ENCODE results near the gene S100B.
"Not testable (repeated sequence)": the region's sequence is repeated elsewhere in the genome, so short reads cannot be mapped to it uniquely, and the experiment has no call there.

S100B gene

DNA sequence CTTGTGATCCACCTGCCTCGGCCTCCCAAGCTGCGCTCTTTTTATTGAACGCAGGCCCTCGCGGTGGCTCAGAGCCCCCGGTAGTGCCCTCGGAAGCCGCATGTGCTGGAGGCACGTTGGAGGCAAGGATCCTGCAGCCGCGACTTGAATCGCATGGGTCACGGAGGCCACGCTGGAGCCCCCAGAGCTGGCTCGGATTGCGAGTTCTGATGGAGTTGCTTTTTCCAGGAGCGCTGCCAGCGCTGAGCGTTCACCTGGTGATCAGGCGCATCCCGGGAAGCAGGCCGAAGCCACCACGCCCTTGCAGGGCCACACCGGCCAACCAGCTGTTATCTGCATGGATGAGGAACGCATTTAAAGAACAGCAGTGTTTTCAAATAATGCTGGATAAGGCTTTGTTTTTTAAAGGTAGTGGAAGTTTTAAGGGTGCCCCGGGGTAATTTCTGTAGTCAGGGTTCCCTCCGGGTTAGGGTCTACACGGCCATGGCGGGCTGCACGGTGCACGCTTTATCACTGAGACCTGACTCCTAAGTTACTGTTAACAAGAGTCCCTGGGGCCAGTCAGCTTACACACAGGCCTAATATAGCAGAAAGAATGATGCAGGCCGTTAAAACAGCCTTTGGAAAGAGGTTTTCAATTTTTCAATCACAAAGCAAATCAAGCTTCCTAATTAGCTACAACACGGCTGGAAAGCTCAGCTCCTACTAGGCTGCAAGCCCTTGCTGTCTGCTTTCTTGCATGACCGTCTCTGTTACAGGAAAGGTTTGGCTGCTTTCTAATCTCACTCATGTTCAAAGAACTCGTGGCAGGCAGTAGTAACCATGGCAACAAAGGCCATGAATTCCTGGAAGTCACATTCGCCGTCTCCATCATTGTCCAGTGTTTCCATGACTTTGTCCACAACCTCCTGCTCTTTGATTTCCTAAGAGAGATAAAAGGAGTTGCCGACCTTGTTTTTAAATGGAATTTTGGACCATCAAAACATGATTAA lies 6.0 kb downstream of the S100B start:
- DNase-seq, result no peak

GRCh38 chr21:46597896-46598343 lies 7.0 kb downstream of the S100B start:
- no peak for DNase-seq

DNA sequence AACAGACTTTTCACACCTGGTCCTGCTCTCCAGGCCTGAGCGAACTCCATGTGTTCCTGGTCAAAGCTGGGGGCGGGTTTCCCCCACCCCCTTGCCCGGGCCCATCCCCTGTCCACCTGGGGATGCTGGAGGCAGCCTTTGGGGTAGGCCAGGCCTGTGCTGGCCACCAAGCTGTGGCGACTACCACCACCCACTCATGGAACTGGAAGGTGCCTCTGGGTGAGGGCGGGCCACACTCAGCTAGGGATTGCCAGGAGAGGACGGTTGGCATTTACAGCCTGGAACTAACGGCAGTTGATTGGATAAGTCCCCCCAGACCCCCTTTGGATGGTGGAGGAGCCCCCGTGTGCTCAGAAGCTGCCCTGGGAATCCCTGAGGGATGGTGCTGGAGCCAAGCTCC lies 7.9 kb downstream of the S100B start:
- no peak for DNase-seq

DNA sequence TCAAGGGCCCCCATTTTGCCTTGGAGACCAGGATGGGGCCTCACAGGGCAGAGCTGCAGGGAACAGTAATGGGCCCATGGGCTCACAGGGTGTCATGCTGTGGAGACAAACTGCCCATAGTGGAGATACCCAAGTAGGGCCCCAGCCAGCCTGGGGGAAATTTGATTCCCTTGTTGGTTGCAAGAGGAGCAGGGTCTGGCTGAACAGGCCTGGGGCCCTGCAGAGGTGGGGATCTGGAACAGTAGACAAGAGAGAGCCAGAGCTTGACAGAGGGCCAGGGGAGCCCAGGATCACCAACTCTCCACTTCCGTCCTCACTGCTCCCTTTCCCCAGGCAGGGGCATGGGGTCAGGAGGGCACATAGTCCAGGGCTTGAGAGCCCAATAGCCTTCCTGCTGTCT lies 8.7 kb downstream of the S100B start:
- no peak for DNase-seq

DNA sequence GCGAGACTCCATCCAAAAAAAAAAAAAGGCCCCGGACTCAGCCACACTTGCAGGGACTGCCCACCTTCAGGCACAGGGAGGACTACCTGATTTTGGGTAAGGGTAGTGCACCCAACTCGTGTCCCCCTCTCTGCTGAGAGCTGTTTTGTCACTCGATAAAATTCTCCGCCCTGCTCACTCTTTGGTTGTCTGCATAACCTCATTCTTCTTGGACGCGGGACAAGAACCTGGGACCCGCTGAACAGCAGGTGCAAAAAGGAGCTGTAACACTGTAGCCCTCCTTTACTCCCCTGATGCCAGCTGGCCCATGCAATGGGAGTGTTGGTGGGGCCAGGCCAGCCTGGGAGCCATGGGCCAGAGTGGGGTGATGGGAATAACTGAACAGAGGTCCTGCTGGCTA lies 10.6 kb downstream of the S100B start:
- no peak for DNase-seq

DNA sequence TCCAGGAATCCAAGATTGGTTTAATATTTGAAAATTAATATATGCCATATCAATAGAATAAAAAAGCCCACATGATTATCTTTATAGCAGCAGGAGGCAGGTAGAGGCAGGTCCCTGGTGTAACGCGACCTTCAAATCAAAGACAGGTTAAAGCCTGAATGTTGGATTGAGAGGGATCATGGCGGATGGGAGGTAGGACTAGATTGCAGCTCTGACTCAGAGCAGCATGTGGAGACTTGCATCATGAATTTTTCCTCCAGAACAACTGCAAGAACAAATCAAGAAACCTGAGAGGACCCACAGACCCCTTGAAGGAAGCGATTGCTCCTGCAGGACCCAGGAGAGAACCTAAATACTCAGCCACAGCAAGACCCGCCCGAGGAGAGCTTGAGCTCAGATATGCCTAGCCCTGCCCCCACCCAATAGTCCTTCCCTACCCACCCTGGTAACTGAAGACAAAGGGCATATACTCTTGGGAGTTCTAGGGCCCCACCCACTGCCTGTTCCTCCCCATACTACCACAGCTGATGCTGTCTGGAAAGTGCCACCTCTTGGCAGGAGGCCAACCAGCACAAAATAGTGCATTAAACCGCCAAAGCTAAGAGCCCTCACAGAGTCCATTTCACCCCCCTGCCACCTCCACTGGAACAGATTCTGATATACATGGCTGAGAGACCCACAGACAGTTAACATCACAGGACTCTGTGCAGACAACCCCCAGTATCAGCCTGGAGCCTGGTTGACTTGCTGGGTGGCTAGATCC lies 19.5 kb downstream of the S100B start:
- no peak for DNase-seq

DNA sequence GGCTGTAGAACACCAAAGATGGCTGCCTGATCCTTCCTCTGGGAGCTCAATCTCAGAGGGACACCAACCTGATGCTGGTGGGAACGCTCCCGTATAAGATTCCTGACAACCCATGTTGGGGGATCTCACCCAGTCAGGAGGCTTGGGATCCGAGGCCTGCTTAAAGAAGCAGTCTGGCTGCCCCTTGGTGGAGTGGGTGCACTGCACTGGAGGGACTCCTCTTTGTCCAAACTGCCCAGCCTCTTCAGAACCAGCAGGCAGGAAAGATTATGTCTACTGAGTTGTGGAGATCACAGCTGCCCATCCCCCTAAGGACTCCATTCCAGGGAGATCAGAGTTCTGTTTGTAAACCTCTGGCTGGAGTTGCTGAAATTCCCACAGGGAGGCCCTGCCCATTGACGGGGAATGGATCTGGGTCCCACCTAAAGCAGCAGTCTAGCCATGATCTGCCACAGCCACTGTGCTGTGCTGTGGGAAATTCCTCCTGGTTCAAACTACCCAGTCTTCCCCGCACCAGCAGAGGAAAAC lies 23.0 kb downstream of the S100B start:
- DNase-seq, result no peak

DNA sequence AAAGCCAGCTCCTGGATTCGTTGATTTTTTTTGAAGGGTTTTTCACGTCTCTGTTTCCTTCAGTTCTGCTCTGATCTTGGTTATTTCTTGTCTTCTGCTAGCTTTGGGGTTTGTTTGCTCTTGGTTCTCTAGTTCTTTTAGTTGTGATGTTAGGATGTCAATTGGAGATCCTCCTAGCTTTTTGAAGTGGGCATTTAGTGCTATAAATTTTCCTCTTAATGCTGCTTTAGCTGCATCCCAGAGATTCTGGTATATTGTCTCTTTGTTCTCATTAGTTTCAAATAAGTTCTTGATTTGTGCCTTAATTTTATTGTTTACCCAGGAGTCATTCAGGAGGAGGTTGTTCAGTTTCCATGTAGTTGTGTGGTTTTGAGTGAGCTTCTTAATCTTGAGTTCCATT lies 25.5 kb downstream of the S100B start:
- not testable (repeated sequence) for DNase-seq

DNA sequence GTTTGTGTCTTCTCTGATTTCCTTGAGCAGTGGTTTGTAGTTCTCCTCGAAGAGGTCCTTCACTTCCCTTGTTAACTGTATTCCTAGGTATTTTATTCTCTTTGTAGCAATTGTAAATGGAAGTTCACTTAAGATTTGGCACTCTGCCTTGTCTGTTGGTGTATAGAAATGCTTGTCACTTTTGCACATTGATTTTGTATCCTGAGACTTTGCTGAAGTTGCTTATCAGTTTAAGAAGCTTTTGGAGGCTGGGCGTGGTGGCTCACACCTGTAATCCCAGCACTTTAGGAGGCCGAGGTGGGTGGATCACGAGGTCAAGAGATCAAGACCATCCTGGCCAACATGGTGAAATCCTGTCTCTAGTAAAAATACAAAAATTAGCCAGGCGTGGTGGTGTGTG lies 27.1 kb downstream of the S100B start:
- not testable (repeated sequence) for DNase-seq

GRCh38 chr21:46572850-46573249 lies 32.0 kb downstream of the S100B start:
- no peak for DNase-seq

DNA sequence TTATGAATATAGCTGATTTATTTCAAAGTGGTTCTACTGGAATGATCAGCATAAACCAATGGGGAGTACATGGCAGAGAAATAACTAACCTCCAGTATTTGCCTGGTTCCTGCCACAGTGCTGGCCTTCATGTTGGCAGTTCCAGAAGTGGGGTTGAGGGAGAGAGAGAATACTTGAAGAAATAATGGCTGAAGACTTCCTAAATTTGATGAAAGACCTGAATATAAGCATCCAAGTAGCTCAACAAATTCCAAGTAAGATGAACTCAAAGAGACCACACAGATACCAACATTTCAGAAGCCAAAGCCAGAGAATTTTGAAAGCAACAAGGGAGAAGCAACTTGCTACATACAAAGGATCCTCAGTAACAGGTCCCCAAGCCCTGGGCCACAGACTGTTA lies 34.3 kb downstream of the S100B start:
- DNase-seq, result no peak

GRCh38 chr21:46570119-46570518 lies 34.8 kb downstream of the S100B start:
- no peak for DNase-seq

DNA sequence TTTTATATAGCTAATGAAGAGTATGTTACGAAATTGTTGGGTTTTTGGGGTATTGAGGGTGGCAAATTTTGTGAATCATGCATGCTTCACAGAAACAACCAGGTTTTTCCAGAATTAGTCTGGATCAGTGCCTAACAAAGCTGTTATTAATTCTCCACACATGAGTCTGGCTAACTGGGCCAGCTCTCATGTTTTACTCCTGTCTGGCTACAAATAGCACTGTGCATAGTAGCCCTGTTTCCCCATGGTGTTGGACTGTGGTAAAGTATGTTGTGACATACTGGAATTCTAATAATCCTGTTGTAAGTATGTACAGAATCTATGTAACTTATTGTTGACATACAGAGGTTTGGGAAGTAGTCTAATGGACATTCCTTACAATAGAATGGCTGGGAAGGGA lies 35.8 kb downstream of the S100B start:
- no peak for DNase-seq

GRCh38 chr21:46568562-46568961 lies 36.3 kb downstream of the S100B start:
- no peak for DNase-seq

DNA sequence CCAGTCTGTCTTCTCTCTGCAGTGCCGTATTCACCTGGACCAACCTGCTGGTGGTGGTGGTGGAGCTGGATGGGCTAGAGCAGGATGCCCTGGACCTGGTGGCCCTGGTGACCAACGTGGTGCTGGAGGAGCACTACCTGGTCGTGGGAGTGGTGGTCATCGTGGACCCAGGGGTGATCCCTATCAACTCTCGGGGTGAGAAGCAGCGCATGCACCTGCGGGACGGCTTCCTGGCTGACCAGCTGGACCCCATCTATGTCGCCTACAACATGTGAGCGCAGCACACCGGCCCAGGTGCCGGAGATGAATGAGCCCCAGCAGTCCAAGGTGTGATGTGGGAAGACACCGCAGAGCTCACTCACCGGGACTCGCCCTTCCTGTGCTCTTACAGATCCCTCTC lies 37.5 kb downstream of the S100B start:
- no peak for DNase-seq

DNA sequence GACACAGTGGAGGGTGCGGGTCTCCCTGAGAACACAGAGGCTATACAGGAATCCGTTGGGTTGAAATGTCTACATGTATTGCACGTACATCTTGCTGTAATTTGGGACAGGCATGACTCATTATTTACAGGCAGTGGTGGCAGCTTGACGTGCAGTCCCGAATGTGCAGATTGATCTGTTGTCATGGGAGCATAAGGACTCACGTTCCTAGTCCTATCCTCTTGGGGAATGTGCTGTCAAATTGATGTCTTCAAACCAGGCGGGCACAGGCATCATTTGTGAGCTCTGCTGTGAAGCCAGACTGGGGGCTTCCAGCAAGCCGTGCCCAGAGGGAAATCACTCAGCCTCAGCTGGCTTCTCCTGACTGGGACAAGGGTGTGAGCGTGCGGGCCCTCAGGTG lies 40.5 kb downstream of the S100B start:
- no peak for DNase-seq

- DNase-seq, result no peak
Measured at GRCh38 chr21:46562964-46563607, 41.8 kb downstream of the S100B start.

- DNase-seq, result no peak
Measured at GRCh38 chr21:46562472-46562871, 42.4 kb downstream of the S100B start.

DNA sequence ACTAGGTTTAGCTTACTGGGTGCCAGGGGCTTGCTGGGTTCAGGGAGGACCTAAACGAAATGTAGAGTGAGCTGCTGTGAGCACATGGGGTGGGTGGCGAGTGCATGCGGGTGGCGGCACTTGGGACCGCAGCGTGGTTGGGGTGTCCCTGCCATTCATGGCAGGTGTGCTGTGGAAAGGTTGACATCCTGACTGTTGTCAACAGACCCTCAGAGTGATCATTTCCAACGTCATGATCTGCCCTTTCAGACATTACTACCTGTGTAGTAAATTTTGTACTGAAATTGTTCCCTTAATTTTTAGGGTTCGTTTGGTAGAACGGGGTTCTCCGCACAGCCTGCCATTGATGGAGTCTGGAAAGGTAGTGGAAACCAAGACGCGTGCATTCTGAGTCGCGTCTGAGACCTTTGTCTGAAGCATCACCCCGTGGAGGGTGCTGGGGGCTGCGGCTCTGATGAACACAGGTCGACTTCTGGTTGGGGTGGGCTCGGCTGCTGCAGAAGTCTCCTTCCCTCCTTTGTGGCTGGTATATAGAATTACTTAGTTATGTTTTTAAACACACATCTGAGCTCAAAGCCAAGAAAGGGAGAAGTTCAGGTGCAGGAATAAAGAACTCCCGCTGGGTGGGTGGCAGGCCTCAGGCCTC lies 43.3 kb downstream of the S100B start:
- no peak for DNase-seq

DNA sequence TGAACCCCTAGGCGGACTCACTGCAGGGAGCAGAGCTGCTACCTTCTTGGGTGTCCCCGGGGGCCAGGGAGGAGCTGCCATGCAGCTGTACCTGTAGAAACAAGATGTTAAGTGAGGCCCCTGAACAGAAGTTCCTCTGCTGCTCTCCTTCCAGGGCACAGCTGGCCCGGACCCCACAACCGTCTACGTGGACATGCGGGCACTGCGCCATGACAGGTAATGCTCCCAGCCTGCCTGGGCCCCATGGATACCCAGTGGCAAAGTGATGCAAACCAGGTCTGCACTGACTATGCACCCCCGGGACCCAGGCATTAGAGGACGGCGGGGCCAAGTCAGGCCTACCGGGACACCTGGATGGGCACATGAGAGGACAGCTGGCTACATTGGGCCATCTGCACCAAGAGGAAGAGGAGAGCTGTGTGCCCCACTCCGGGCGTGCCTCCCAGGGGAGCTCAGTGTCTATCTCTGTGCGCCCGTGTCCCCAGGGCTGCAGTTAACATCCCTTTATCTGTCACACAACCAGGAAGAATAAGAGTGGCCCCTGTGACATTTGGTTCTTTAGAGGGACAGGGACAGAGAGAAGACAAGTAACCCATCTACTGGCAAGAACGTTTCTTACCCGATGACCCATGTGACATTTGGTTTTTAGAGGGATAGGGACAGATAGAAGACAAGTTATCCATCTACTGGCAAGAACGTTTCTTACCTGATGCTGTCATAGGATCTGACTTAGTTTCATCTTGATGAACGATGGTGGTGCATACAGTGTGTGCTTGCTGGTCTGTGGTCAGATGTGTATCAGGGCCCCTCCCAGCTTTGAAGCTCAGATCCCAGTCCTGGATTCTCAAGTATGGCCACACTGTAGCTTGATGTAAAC lies 44.1 kb downstream of the S100B start:
- no peak for DNase-seq

DNA sequence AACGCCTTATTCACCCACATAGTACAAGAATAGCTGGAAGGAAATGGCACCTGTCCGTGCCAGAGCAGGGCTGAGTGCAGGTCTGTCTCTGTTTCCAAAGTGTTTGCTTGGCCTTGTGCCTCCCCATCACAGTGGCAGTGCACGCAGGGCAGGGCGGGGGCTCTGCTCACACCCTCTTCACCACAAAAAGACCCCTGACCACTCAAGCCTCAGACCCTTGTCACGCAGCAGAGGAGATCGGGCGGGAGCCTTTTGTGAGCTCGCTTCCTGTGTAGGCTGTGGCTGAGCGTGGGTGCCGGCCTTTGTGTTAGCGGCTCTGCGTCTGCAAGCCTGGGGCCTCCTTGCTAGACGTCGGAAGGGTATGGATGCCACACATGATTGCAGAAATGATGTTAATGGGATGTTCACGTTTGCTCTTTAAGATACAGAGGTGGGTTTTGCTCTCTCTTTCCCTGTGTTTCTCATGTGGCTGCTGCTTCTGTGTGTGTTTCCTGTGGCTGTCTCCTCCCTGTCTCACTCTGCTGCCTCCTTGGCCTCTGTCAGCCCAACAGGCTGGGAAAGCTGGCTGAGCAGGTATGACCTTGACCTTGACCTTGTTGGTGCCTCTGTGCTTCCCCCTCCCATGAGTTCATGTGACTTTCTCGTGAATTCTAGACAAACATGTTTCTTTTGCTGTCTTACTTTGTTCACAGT lies 45.4 kb downstream of the S100B start:
- DNase-seq, result peak; percentile 48

Measured in effector CD8-positive, alpha-beta T cell (primary cell).